Vagina (tissue), 2 donors: Measurements from ENCODE around the gene IRX3. TPM values are rescaled to one million over a fixed set of nuclear protein-coding genes. Genes with fewer than 3 reads are reported as not detected.

Experiments
- DNase-seq, 2 donors: peaks; one replicate each; pipeline ENCODE4 v3.0.0-alpha.2; 2017; ENCODE audit errors: extremely low spot score in 2 of 2
- H3K27ac ChIP-seq: fragments of 200-600 bp; sonication (generic); one replicate; pipeline ENCODE4 v1.5.1; 2019
- H3K27me3 ChIP-seq: fragments of 200-600 bp; sonication (generic); one replicate; pipeline ENCODE4 v1.5.1; 2019
- H3K36me3 ChIP-seq, 2 donors: fragments of 200-600 bp; sonication (generic); one replicate each; pipeline ENCODE4 v1.5.1; 2017 to 2019
- H3K4me1 ChIP-seq: fragments of 200-600 bp; sonication (generic); one replicate; pipeline ENCODE4 v1.5.1; 2019
- H3K4me3 ChIP-seq, 2 donors: fragments of 200-600 bp; sonication (generic); 1 replicate in 1 of 2; 2 replicates in 1 of 2; pipeline ENCODE4 v1.5.1; 2016 to 2019
- H3K9me3 ChIP-seq: fragments of 200-600 bp; sonication (generic); one replicate; pipeline ENCODE4 v1.5.1; 2019
- CTCF ChIP-seq, 3 experiments: fragments of 450-650 bp in 2 of 3; fragments of 200-600 bp in 1 of 3; sonication (generic) in 1 of 3; IDR thresholded peaks; one replicate each; pipeline ENCODE4 v1.5.1; 2017 to 2019; ENCODE audit warnings: antibody characterized with exemption in 3 of 3, mild to moderate bottlenecking in 2 of 3, moderate library complexity in 2 of 3
- POLR2A ChIP-seq, 2 donors: fragments of 450-650 bp; IDR thresholded peaks; one replicate each; pipeline ENCODE4 v1.6.1; 2017; ENCODE audit warnings: antibody characterized with exemption in 2 of 2, mild to moderate bottlenecking in 2 of 2, moderate library complexity in 2 of 2
- POLR2AphosphoS5 ChIP-seq, 2 donors: sonication (generic); formaldehyde crosslinking; IDR thresholded peaks; one replicate each; pipeline ENCODE4 v1.9.0; 2017; ENCODE audit warnings: antibody characterized with exemption in 2 of 2, mild to moderate bottlenecking in 2 of 2, low read depth in 1 of 2; ENCODE audit not compliant: insufficient read depth in 1 of 2
- intact Hi-C: fragments of 100-400 bp; cut with DNase I; formaldehyde crosslinking; loops from one replicate; pipeline ENCODE4 v1.15.1; 2023
- total RNA-seq: library from RNA; depleted of rRNA; stranded (reverse); fragments of >200 nt; gene quantifications from one replicate; pipeline ENCODE4 v1.2.3, GENCODE V29; 2016

Gene IRX3
- total RNA-seq, 1 donor from 2014 or later: 16.5 TPM

- H3K4me1 ChIP-seq: peaks cover 10% of the 10 kb centered on the region
- TF ChIP-seq POLR2AphosphoS5 (IDR thresholded peaks at IDR 0.05; ENCODE audit: insufficient read depth in 1 of 2, low read depth in 1 of 2) (no peak), CTCF (IDR thresholded peaks at IDR 0.05) (no peak)
- H3K27me3 ChIP-seq: no peaks in the 10 kb centered on the region
- no peak overlapping the region for H3K4me3 ChIP-seq
- H3K27ac ChIP-seq: no peak overlapping the region
- H3K36me3 ChIP-seq: no peaks in the 10 kb centered on the region
- intact Hi-C loops: no loop called here
- DNase-seq: no peak
- H3K9me3 ChIP-seq: no peaks in the 10 kb centered on the region
These were observed 43.4 kb downstream of the IRX3 start for GRCh38 chr16:54243202-54243601.

GRCh38 chr16:54242199-54242598, 44.4 kb downstream of the IRX3 start:
- intact Hi-C loops: no loop called here
- no peak for DNase-seq
- H3K27ac ChIP-seq: no peak overlapping the region
- peaks cover 10% of the 10 kb centered on the region for H3K4me1 ChIP-seq
- H3K9me3 ChIP-seq: no peaks in the 10 kb centered on the region
- no peak overlapping the region for H3K4me3 ChIP-seq
- H3K36me3 ChIP-seq: no peaks in the 10 kb centered on the region
- no peaks in the 10 kb centered on the region for H3K27me3 ChIP-seq
- no peak for TF ChIP-seq CTCF (IDR thresholded peaks at IDR 0.05)
- no peak for TF ChIP-seq POLR2A (IDR thresholded peaks at IDR 0.05)
- TF ChIP-seq POLR2AphosphoS5 (IDR thresholded peaks at IDR 0.05; ENCODE audit: insufficient read depth in 1 of 2, low read depth in 1 of 2): no peak

GRCh38 chr16:54241525-54241924, 45.1 kb downstream of the IRX3 start:
- DNase-seq: no peak
- H3K36me3 ChIP-seq: no peaks in the 10 kb centered on the region
- no peaks in the 10 kb centered on the region for H3K9me3 ChIP-seq
- intact Hi-C loops: no loop called here
- H3K4me3 ChIP-seq: no peak overlapping the region
- no peak overlapping the region for H3K27ac ChIP-seq
- H3K27me3 ChIP-seq: no peaks in the 10 kb centered on the region
- TF ChIP-seq POLR2AphosphoS5 (IDR thresholded peaks at IDR 0.05; ENCODE audit: insufficient read depth in 1 of 2, low read depth in 1 of 2) (no peak), POLR2A (IDR thresholded peaks at IDR 0.05) (no peak), CTCF (IDR thresholded peaks at IDR 0.05) (no peak)
- peaks cover 10% of the 10 kb centered on the region for H3K4me1 ChIP-seq

- H3K36me3 ChIP-seq: no peaks in the 10 kb centered on the region
- no peak for DNase-seq
- intact Hi-C loops: no loop called here
- H3K27ac ChIP-seq: no peak overlapping the region
- no peaks in the 10 kb centered on the region for H3K9me3 ChIP-seq
- no peaks in the 10 kb centered on the region for H3K27me3 ChIP-seq
- peaks cover 10% of the 10 kb centered on the region for H3K4me1 ChIP-seq
- H3K4me3 ChIP-seq: no peak overlapping the region
- TF ChIP-seq POLR2AphosphoS5 (IDR thresholded peaks at IDR 0.05; ENCODE audit: insufficient read depth in 1 of 2, low read depth in 1 of 2) (no peak), POLR2A (IDR thresholded peaks at IDR 0.05) (no peak), CTCF (IDR thresholded peaks at IDR 0.05) (no peak)
These were observed 46.1 kb downstream of the IRX3 start for GRCh38 chr16:54240271-54241129.

- H3K4me1 ChIP-seq: peaks cover 10% of the 10 kb centered on the region
- DNase-seq: no peak
- no peaks in the 10 kb centered on the region for H3K9me3 ChIP-seq
- no peaks in the 10 kb centered on the region for H3K27me3 ChIP-seq
- no peak overlapping the region for H3K4me3 ChIP-seq
- no peaks in the 10 kb centered on the region for H3K36me3 ChIP-seq
- TF ChIP-seq CTCF (IDR thresholded peaks at IDR 0.05): no peak
- TF ChIP-seq POLR2AphosphoS5 (IDR thresholded peaks at IDR 0.05; ENCODE audit: insufficient read depth in 1 of 2, low read depth in 1 of 2): no peak
- no peak overlapping the region for H3K27ac ChIP-seq
- intact Hi-C loops: no loop called here
These were observed 47.1 kb downstream of the IRX3 start for GRCh38 chr16:54239456-54239855.
